ENCODE results near the gene IRX4. TPM values are rescaled to one million over a fixed set of nuclear protein-coding genes. Genes with fewer than 3 reads are reported as not detected.
"Not testable (repeated sequence)": the region's sequence is repeated elsewhere in the genome, so short reads cannot be mapped to it uniquely, and the experiment has no call there.

IRX4 gene
- total RNA-seq, 1 donor from 2014 or later, result not detected

DNA sequence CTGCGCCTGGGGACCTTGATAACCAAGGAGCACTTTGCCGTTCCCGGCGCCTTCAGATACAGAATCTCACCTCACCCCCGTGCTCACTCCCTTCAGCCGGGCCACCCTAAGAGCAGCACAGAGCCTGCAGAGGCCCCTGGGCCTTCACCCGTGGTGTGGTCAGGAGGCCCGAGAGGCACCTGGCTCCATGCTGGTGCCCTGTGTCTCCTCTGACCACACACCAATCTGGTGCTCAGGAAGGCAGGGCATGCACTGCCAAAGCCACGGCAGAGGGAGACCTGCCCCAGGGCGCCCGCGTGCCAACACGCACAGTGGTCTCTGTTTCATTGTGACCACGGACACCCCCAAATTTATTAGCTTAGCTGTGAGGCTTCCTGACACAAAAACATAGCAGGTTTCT lies 11.3 kb downstream of the IRX4 start:
- ATAC-seq, result no peak

DNA sequence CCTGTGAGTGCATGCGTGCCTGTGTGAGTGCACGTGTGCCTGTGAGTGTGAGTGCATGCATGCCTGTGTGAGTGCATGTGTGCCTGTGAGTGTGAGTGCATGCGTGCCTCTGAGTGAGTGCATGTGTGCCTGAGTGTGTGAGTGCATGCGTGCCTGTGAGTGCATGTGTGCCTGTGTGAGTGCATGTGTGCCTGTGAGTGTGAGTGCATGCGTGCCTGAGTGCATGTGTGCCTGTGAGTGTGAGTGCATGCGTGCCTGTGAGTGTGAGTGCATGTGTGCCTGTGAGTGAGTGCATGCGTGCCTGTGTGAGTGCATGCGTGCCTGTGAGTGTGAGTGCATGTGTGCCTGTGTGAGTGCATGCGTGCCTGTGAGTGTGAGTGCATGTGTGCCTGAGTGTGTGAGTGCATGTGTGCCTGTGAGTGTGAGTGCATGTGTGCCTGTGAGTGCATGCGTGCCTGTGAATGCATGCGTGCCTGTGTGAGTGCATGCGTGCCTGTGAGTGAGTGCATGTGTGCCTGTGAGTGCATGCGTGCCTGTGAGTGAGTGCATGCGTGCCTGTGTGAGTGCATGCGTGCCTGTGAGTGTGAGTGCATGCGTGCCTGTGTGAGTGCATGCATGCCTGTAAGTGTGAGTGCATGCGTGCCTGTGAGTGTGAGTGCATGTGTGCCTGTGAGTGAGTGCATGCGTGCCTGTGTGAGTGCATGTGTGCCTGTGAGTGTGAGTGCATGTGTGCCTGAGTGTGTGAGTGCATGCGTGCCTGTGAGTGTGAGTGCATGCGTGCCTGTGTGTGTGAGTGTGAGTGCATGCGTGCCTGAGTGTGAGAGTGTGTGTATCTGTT lies 12.1 kb downstream of the IRX4 start:
- H3K27me3 ChIP-seq (ENCODE audit: low read depth), result peaks cover 64% of the 10 kb centered on the region
- ATAC-seq; H3K4me3 ChIP-seq; intact Hi-C loops (cut with DNase I); H3K36me3 ChIP-seq; H3K9me3 ChIP-seq; H3K4me1 ChIP-seq; H3K27ac ChIP-seq; DNase-seq: not testable (repeated sequence)

More for the DNA sequence above, 11.3 kb downstream of the IRX4 start:
- intact Hi-C loops (cut with DNase I), result no loop called here
- H3K27ac ChIP-seq, result no peak overlapping the region
- no peaks in the 10 kb centered on the region for H3K36me3 ChIP-seq
- H3K4me3 ChIP-seq, result no peak overlapping the region
- TF ChIP-seq, protein P1, sequence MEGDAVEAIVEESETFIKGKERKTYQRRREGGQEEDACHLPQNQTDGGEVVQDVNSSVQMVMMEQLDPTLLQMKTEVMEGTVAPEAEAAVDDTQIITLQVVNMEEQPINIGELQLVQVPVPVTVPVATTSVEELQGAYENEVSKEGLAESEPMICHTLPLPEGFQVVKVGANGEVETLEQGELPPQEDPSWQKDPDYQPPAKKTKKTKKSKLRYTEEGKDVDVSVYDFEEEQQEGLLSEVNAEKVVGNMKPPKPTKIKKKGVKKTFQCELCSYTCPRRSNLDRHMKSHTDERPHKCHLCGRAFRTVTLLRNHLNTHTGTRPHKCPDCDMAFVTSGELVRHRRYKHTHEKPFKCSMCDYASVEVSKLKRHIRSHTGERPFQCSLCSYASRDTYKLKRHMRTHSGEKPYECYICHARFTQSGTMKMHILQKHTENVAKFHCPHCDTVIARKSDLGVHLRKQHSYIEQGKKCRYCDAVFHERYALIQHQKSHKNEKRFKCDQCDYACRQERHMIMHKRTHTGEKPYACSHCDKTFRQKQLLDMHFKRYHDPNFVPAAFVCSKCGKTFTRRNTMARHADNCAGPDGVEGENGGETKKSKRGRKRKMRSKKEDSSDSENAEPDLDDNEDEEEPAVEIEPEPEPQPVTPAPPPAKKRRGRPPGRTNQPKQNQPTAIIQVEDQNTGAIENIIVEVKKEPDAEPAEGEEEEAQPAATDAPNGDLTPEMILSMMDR (IDR thresholded peaks at IDR 0.05), result no peak
- H3K4me1 ChIP-seq, result peaks cover 12% of the 10 kb centered on the region
- DNase-seq, result no peak
- peaks cover 64% of the 10 kb centered on the region for H3K27me3 ChIP-seq (ENCODE audit: low read depth)
- H3K9me3 ChIP-seq, result no peaks in the 10 kb centered on the region

DNA sequence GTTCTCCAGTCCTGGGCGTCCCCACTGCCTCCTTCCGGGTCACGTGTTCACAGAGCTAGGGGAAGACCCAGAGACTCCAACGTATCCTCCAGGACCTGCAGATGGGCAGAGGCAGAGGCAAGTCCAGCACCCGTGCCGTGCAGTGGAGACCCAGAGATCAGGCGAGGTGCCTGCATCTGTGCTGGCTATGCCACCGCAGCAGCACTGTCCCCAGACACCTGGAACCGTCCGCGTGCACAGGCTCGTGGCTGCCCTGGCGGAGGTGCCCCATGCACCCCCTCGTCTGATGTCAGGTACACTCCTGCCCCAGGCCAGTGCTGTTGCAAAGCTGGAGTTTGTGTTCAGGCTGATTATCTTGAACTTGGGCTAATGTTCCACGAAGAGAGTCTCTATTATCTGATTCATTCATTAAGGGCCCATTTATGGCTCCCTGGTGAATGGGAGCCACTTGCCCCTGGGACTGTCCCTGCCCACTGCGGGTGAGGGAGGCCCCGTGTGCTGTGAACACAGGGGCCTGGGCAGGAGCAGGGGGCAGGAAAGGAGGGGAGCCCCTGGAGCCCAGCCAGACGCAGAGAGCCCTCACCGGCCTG lies 13.7 kb downstream of the IRX4 start:
- TF ChIP-seq, protein P1 (IDR thresholded peaks at IDR 0.05), result no peak
- ATAC-seq, result no peak
- H3K4me3 ChIP-seq, result no peak overlapping the region
- no peak for DNase-seq
- no peaks in the 10 kb centered on the region for H3K4me1 ChIP-seq
- H3K36me3 ChIP-seq, result no peaks in the 10 kb centered on the region
- peaks cover 64% of the 10 kb centered on the region for H3K27me3 ChIP-seq (ENCODE audit: low read depth)
- H3K27ac ChIP-seq, result no peak overlapping the region
- intact Hi-C loops (cut with DNase I), result no loop called here
- no peaks in the 10 kb centered on the region for H3K9me3 ChIP-seq

DNA sequence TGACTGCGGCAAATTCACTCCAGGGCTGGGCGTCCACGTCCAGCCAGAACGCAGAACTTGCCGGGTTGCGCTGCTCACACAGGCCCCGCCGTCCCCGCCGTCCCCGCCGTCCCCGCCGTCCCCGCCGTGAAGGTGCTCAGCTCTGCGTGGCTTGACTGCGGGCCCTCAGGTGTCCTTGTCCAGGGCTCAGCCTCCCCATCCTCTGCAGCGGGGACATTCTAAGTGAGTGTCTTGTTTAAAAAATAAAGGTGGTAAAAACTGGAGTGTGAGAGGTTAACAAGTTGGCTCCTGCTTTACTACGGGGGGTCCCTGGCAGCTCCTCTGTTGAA lies 14.9 kb downstream of the IRX4 start:
- ATAC-seq (no peak), DNase-seq (no peak)
- Histone ChIP-seq H3K9me3 (no peaks in the 10 kb centered on the region), H3K36me3 (no peaks in the 10 kb centered on the region), H3K27me3 (ENCODE audit: low read depth) (peaks cover 62% of the 10 kb centered on the region), H3K4me1 (no peaks in the 10 kb centered on the region), H3K27ac (no peak overlapping the region), H3K4me3 (no peak overlapping the region)
- TF ChIP-seq, protein P1 (IDR thresholded peaks at IDR 0.05), result no peak
- intact Hi-C loops (cut with DNase I), result no loop called here

DNA sequence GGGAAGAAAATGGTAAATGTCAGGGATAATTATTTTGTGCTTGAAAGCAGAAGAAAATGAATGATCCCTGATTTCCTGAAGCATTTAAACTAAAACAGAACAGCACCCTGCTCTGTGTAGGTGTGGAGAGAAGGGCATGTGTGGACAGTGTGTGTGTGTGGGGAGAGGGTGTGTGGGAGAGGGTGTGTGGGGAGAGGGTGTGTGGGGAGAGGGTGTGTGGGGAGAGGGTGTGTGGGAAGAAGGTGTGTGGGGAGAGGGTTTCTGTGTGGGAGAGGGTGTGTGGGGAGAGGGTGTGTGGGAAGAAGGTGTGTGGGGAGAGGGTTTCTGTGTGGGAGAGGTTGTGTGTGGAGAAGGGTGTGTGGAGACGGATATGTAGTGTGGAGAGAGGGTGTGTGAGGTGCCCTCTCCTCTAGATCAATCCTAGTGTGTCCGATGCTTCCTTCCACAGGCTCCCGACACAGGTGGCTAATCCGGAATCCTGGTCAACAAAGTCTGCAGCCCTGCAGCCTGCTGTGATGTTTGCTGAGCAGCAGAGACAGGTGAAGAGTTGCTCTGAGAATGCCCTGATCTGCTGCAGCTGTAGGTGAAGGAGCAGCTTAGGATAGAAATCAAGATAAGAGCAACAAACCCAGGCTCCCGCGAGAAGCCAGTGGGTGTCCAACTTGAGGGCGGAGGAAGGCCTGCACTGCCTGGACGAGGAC lies 15.5 kb downstream of the IRX4 start:
- Histone ChIP-seq H3K4me1 (no peaks in the 10 kb centered on the region), H3K27ac (no peak overlapping the region), H3K27me3 (ENCODE audit: low read depth) (peaks cover 64% of the 10 kb centered on the region), H3K4me3 (no peak overlapping the region), H3K9me3 (no peaks in the 10 kb centered on the region), H3K36me3 (no peaks in the 10 kb centered on the region)
- DNase-seq (no peak), ATAC-seq (peak in 1 of 2 donors; percentile 28)
- intact Hi-C loops (cut with DNase I), result no loop called here
- TF ChIP-seq, protein P1 (IDR thresholded peaks at IDR 0.05), result no peak

DNA sequence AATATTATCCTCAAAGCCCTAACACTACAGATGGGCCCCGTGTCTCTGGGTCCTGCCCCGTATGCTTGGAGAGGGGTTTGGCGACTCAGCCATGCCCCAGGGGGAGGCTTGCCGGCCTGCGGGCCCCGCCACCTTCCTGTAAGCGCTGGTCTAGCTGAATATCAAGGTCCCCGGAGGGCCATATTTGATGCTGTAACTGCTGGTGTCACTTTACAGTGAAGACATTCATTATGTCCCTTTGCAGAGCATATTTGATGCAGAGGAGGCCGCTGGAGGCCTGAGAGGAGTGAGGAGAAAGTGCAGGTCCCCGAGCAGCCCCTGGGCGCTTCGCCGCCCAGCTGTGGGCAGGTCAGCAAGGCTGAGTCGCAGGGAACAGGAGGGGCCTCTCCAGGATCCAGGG lies 16.8 kb downstream of the IRX4 start:
- ATAC-seq (no peak), DNase-seq (no peak)
- no peak overlapping the region for H3K4me3 ChIP-seq
- H3K4me1 ChIP-seq, result no peaks in the 10 kb centered on the region
- H3K27me3 ChIP-seq (ENCODE audit: low read depth), result peaks cover 59% of the 10 kb centered on the region
- no peaks in the 10 kb centered on the region for H3K9me3 ChIP-seq
- intact Hi-C loops (cut with DNase I), result no loop called here
- TF ChIP-seq, protein P1 (IDR thresholded peaks at IDR 0.05), result no peak
- no peaks in the 10 kb centered on the region for H3K36me3 ChIP-seq
- no peak overlapping the region for H3K27ac ChIP-seq
